Ectodermal cell (in vitro differentiated cells): ENCODE results near the gene PPM1M. TPM values are rescaled to one million over a fixed set of nuclear protein-coding genes. Genes with fewer than 3 reads are reported as not detected.
A peak's percentile ranks its signal among the peaks of the same experiment; 100 is the strongest.

Source experiments
- H3K27ac ChIP-seq: 2 replicates; pipeline ENCODE4 v1.7.0; 2013; ENCODE audit warnings: mild to moderate bottlenecking, low read depth, low read length; ENCODE audit not compliant: insufficient read depth, poor library complexity, severe bottlenecking
- H3K27me3 ChIP-seq: 2 replicates; pipeline ENCODE4 v1.7.0; 2013; ENCODE audit warnings: mild to moderate bottlenecking, low read length; ENCODE audit not compliant: insufficient read depth, control insufficient read depth, poor library complexity, severe bottlenecking
- H3K36me3 ChIP-seq: one replicate; pipeline ENCODE4 v1.7.0; 2013; ENCODE audit warnings: low read length; ENCODE audit not compliant: control insufficient read depth, insufficient read depth
- H3K4me1 ChIP-seq: one replicate; pipeline ENCODE4 v1.7.0; 2013; ENCODE audit warnings: low read length; ENCODE audit not compliant: control insufficient read depth, insufficient read depth
- H3K4me3 ChIP-seq: 2 replicates; pipeline ENCODE4 v1.7.0; 2013; ENCODE audit warnings: low read depth, low read length, control low read depth; ENCODE audit not compliant: insufficient read depth
- H3K9me3 ChIP-seq: 2 replicates; pipeline ENCODE4 v1.7.0; 2013; ENCODE audit warnings: mild to moderate bottlenecking, low read length, moderate library complexity; ENCODE audit not compliant: control insufficient read depth
- WGBS, 2 experiments: methylation state at CpG; one replicate each; pipeline ENCODE4 v1.1.7; 2013; ENCODE audit warnings: missing lambda C conversion rate in 2 of 2; 5-methylcytosine and 5-hydroxymethylcytosine counted together
- polyA plus RNA-seq, 4 experiments: library from polyadenylated mRNA; stranded (reverse); fragments of 50-300 nt; gene quantifications; one replicate each; pipeline ENCODE4 v1.2.3, GENCODE V29; 2013

PPM1M gene
- 7.9 TPM for polyA plus RNA-seq (2013, experiment 1 of 4)
- polyA plus RNA-seq (2013, experiment 2 of 4) = 5.7 TPM
- polyA plus RNA-seq (2013, experiment 3 of 4) = 4.7 TPM
- 6.0 TPM for polyA plus RNA-seq (2013, experiment 4 of 4)

GRCh38 chr3:52245322-52246263, at the start of gene PPM1M:
Gene PPM1M (plus strand): TSS chr3:52245759. CDS start chr3:52245825, 66 bp downstream.
- H3K27me3 ChIP-seq = peaks cover 40% of the 10 kb centered on the region
- H3K27ac ChIP-seq = no peak within 1 kb of the TSS
- WGBS, 2 experiments = 4% methylated on average over 98 of the region's 98 CpGs
- no peaks in the 10 kb centered on the region for H3K9me3 ChIP-seq
- H3K36me3 ChIP-seq = no peaks in the 10 kb centered on the region
- H3K4me3 ChIP-seq = peak within 1 kb of the TSS; percentile 30
- peaks cover 5% of the 10 kb centered on the region for H3K4me1 ChIP-seq

GRCh38 chr3:52195823-52196331, 49.7 kb upstream of the PPM1M start:
- Histone ChIP-seq H3K9me3 (no peaks in the 10 kb centered on the region), H3K27me3 (no peaks in the 10 kb centered on the region), H3K36me3 (no peaks in the 10 kb centered on the region), H3K4me3 (no peak overlapping the region), H3K27ac (no peak overlapping the region), H3K4me1 (peaks cover 17% of the 10 kb centered on the region)
- WGBS, 2 experiments = 90 to 93% methylated on average over 10 of the region's 10 CpGs

- Histone ChIP-seq H3K4me3 (no peak overlapping the region), H3K36me3 (peaks cover 9% of the 10 kb centered on the region), H3K27me3 (no peaks in the 10 kb centered on the region), H3K9me3 (no peaks in the 10 kb centered on the region), H3K27ac (no peak overlapping the region), H3K4me1 (peaks cover 17% of the 10 kb centered on the region)
- WGBS, 2 experiments = 87 to 92% methylated on average over 3 of the region's 3 CpGs
These were observed 48.6 kb upstream of the PPM1M start for GRCh38 chr3:52196977-52197376.

- Histone ChIP-seq H3K9me3 (no peaks in the 10 kb centered on the region), H3K36me3 (peaks cover 13% of the 10 kb centered on the region), H3K27me3 (no peaks in the 10 kb centered on the region), H3K27ac (no peak overlapping the region), H3K4me3 (peak overlapping the region; percentile 92), H3K4me1 (peaks cover 17% of the 10 kb centered on the region)
- WGBS, 2 experiments = 62 to 69% methylated on average over 10 of the region's 10 CpGs
These were observed 48.1 kb upstream of the PPM1M start for GRCh38 chr3:52197499-52197841.

DNA sequence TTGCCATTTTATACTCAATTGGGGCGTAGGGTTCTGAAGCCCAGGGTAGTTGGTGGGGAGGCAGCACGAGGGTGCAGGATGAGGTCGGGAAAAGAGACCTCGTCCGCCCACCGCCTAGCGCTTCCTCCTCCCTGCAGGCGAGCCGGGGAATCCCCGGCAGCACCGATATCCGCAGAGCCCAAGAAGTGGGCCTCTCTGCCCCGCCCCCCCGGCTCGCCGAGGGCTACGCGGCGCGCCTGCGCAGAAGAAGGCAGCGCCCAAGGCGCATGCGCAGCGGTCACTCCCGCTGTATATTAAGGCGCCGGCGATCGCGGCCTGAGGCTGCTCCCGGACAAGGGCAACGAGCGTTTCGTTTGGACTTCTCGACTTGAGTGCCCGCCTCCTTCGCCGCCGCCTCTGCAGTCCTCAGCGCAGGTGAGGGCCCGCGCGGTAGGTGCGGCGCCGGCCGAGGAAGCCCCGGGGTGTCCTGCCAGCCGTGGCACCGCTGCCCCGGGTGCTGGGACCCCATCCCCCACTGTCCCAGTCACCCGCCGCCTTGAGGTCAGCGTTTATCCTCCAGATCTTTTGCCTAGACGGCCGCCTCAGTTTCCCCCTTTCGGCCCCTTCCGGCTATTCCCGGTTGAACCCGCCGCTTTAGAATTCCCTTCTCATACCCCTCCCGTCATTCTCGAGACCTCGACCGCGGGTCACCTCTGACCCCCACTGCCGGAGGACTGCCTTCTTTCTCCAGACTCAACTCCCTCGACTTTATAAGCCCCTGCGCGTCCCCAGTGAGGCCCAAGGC, 47.5 kb upstream of the PPM1M start, which contains the start of gene ALAS1:
ALAS1 (plus strand) TSS at position 319 of the 784 bp plus-strand sequence. CDS start 1,082 bp downstream, outside the sequence.
- no peak within 1 kb of the TSS for H3K27ac ChIP-seq
- no peaks in the 10 kb centered on the region for H3K27me3 ChIP-seq
- peaks cover 17% of the 10 kb centered on the region for H3K4me1 ChIP-seq
- WGBS, 2 experiments = 1% methylated on average over 71 of the region's 71 CpGs
- peak within 1 kb of the TSS; percentile 92 for H3K4me3 ChIP-seq
- H3K9me3 ChIP-seq = no peaks in the 10 kb centered on the region
- H3K36me3 ChIP-seq = peaks cover 19% of the 10 kb centered on the region

DNA sequence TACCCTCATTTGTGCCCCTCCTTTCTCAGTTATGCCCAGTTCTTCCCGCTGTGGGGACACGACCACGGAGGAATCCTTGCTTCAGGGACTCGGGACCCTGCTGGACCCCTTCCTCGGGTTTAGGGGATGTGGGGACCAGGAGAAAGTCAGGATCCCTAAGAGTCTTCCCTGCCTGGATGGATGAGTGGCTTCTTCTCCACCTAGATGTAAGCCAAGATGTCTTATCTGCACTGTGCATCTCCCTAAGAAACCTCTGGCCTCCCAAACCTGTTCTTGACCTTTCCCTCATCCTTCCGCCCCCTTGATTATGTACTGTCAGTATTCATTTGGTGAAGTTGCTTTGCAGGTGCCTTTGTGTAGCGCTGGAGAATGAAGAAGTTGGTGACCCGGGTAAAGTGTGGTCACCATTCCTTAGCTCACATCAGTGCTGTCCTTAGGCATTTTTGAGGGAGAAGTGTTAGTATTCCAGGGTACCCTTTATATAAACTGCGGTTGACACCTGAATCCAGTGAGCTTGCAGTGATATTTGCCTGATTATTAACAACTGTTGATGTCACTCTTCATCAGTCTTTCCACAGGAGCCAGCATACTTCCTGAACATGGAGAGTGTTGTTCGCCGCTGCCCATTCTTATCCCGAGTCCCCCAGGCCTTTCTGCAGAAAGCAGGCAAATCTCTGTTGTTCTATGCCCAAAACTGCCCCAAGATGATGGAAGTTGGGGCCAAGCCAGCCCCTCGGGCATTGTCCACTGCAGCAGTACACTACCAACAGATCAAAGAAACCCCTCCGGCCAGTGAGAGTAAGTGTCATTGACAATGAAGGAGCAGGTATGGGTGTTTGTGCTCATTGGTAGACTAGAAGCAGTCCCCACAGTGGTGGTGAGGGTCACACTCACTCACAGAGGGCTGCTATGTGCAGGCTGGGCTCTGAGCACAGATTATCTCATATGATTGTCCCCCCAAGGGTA, 46.6 kb upstream of the PPM1M start:
- Histone ChIP-seq H3K27me3 (no peaks in the 10 kb centered on the region), H3K36me3 (peaks cover 27% of the 10 kb centered on the region), H3K27ac (no peak overlapping the region), H3K4me3 (peak overlapping the region; percentile 92), H3K9me3 (no peaks in the 10 kb centered on the region), H3K4me1 (peaks cover 17% of the 10 kb centered on the region)
- 61 to 62% methylated on average over 14 of the region's 14 CpGs for WGBS, 2 experiments

GRCh38 chr3:52200981-52201679, 44.4 kb upstream of the PPM1M start:
- H3K4me3 ChIP-seq = no peak overlapping the region
- H3K4me1 ChIP-seq = peaks cover 17% of the 10 kb centered on the region
- 90 to 95% methylated on average over 4 to 5 of the region's 5 CpGs for WGBS, 2 experiments
- H3K27ac ChIP-seq = no peak overlapping the region
- no peaks in the 10 kb centered on the region for H3K27me3 ChIP-seq
- no peaks in the 10 kb centered on the region for H3K9me3 ChIP-seq
- H3K36me3 ChIP-seq = peaks cover 49% of the 10 kb centered on the region

DNA sequence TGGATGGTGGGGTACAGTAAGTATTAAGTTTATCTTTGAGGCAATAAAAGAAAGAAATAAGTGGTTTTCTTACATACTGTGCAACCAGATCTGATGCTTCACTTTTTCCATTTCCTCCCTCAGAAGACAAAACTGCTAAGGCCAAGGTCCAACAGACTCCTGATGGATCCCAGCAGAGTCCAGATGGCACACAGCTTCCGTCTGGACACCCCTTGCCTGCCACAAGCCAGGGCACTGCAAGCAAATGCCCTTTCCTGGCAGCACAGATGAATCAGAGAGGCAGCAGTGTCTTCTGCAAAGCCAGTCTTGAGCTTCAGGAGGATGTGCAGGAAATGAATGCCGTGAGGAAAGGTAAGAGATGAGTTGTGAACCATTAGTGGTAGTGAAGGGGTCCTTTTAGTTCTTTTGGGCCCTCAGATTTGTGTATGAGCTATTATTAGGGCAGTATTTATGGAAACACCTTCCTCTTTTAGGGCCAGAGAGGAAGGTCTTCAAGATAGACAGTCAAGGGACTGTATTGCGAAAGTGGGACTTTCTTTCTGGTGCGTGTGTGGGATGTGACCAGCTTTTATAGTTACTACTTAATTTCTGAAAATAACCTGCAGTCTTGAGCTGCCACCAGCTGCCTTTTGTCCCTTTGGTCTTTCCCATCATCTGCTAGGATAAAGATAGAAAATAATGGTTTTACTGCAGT, 43.0 kb upstream of the PPM1M start:
- 97 to 98% methylated on average over 4 of the region's 4 CpGs for WGBS, 2 experiments
- H3K9me3 ChIP-seq = no peaks in the 10 kb centered on the region
- peaks cover 10% of the 10 kb centered on the region for H3K4me1 ChIP-seq
- H3K27ac ChIP-seq = no peak overlapping the region
- H3K36me3 ChIP-seq = peaks cover 58% of the 10 kb centered on the region
- H3K27me3 ChIP-seq = no peaks in the 10 kb centered on the region
- H3K4me3 ChIP-seq = no peak overlapping the region
